ENCODE results near the gene VRK1.

DNA sequence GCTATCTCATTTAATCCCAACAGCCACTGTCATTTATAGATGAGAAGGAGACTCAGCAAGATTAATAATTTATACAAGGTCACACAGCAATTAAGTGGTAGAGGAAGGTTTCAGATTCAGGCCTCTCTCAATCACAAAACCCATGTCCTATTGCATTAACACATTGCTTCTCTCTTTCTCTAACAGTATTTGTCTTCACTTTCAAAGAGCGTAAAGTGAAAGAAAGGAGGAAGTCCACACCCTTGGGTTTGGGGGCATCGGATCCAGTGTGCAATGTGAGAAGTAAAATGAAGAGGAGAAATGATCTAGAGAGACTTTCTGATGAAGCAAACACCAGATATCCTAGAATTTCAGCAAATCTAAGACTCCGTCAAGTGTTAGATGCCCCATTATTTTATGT lies 7.0 kb upstream of the VRK1 start:
- TF ChIP-seq, protein P1, sequence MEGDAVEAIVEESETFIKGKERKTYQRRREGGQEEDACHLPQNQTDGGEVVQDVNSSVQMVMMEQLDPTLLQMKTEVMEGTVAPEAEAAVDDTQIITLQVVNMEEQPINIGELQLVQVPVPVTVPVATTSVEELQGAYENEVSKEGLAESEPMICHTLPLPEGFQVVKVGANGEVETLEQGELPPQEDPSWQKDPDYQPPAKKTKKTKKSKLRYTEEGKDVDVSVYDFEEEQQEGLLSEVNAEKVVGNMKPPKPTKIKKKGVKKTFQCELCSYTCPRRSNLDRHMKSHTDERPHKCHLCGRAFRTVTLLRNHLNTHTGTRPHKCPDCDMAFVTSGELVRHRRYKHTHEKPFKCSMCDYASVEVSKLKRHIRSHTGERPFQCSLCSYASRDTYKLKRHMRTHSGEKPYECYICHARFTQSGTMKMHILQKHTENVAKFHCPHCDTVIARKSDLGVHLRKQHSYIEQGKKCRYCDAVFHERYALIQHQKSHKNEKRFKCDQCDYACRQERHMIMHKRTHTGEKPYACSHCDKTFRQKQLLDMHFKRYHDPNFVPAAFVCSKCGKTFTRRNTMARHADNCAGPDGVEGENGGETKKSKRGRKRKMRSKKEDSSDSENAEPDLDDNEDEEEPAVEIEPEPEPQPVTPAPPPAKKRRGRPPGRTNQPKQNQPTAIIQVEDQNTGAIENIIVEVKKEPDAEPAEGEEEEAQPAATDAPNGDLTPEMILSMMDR (IDR thresholded peaks at IDR 0.05; ENCODE audit: borderline replicate concordance, extremely low read depth, low read length, poor library complexity, severe bottlenecking): no peak
- TF ChIP-seq EZH2 (IDR thresholded peaks at IDR 0.05; ENCODE audit: borderline replicate concordance, low read depth, low read length, severe bottlenecking): no peak

Data from DND-41 (cell line).